KG1 (cell line): ENCODE results near the gene ZDBF2.
"Not testable (repeated sequence)": the region's sequence is repeated elsewhere in the genome, so short reads cannot be mapped to it uniquely, and the experiment has no call there.

Source experiments
- DNase-seq: peaks from one replicate; lab custom pipeline; 2025; lab: John Stamatoyannopoulos, UW

Gene ZDBF2

GRCh38 chr2:206324869-206325268, 50.4 kb downstream of the ZDBF2 start:
- DNase-seq: no peak

- no peak for DNase-seq
Measured at GRCh38 chr2:206328974-206329373, 54.5 kb downstream of the ZDBF2 start.

GRCh38 chr2:206336861-206337260, 62.4 kb downstream of the ZDBF2 start:
- no peak for DNase-seq

GRCh38 chr2:206337956-206338355, 63.5 kb downstream of the ZDBF2 start:
- DNase-seq: no peak

- no peak for DNase-seq
Measured at GRCh38 chr2:206341396-206341795, 66.9 kb downstream of the ZDBF2 start.

GRCh38 chr2:206343144-206343543, 68.7 kb downstream of the ZDBF2 start:
- no peak for DNase-seq

GRCh38 chr2:206343816-206344215, 69.4 kb downstream of the ZDBF2 start:
- DNase-seq: no peak

GRCh38 chr2:206345606-206346005, 71.1 kb downstream of the ZDBF2 start:
- DNase-seq: no peak

- DNase-seq: no peak
Measured at GRCh38 chr2:206349375-206349774, 74.9 kb downstream of the ZDBF2 start.

- DNase-seq: no peak
Measured at GRCh38 chr2:206352571-206352970, 78.1 kb downstream of the ZDBF2 start.

GRCh38 chr2:206353685-206354084, 79.2 kb downstream of the ZDBF2 start:
- DNase-seq: no peak

GRCh38 chr2:206354129-206354528, 79.7 kb downstream of the ZDBF2 start:
- no peak for DNase-seq

- DNase-seq: not testable (repeated sequence)
Measured at GRCh38 chr2:206356840-206357239, 82.4 kb downstream of the ZDBF2 start.

GRCh38 chr2:206360840-206361239, 86.4 kb downstream of the ZDBF2 start:
- DNase-seq: not testable (repeated sequence)

GRCh38 chr2:206361407-206362045, 87.1 kb downstream of the ZDBF2 start:
- DNase-seq: no peak
